K562 (cell line): Measurements from ENCODE around the gene CDC23. TPM values are rescaled to one million over a fixed set of nuclear protein-coding genes. Genes with fewer than 3 reads are reported as not detected.
A peak's percentile ranks its signal among the peaks of the same experiment; 100 is the strongest.

Experiments used
- CBFB ChIP-seq: sonication (generic); formaldehyde crosslinking; IDR thresholded peaks from 2 replicates; pipeline ENCODE4 v1.4.0; 2020; ENCODE audit warnings: mild to moderate bottlenecking, missing genetic modification reagents
- CREM ChIP-seq: IDR thresholded peaks from 2 replicates; pipeline ENCODE4 v1.6.1; 2014; ENCODE audit warnings: antibody characterized with exemption, low read depth
- GATA2 ChIP-seq: sonication (generic); formaldehyde crosslinking; IDR thresholded peaks from 2 replicates; pipeline ENCODE4 v1.4.0; 2020; ENCODE audit warnings: mild to moderate bottlenecking, missing genetic modification reagents
- HDAC3 ChIP-seq: fragments of 450-650 bp; IDR thresholded peaks from 2 replicates; pipeline ENCODE4 v1.6.1; 2018; ENCODE audit warnings: borderline replicate concordance, mild to moderate bottlenecking, moderate library complexity; ENCODE audit not compliant: partially characterized antibody
- KDM1A ChIP-seq, 2 experiments: fragments of 450-650 bp; IDR thresholded peaks; 2 replicates each; pipeline ENCODE4 v1.6.1; 2016; ENCODE audit warnings: mild to moderate bottlenecking in 2 of 2
- MEF2A ChIP-seq: IDR thresholded peaks from 2 replicates; pipeline ENCODE4 v1.6.1; 2011; ENCODE audit warnings: low read depth, mild to moderate bottlenecking, low read length, moderate library complexity; ENCODE audit not compliant: control insufficient read depth
- OTX1 ChIP-seq: fragments of 450-650 bp; formaldehyde crosslinking; IDR thresholded peaks from 2 replicates; pipeline ENCODE4 v1.4.0; 2022; ENCODE audit warnings: mild to moderate bottlenecking
- POLR2AphosphoS5 ChIP-seq: IDR thresholded peaks from 2 replicates; pipeline ENCODE4 v1.6.1; 2011; ENCODE audit warnings: mild to moderate bottlenecking, low read depth, low read length, moderate library complexity; ENCODE audit not compliant: control insufficient read depth, insufficient read depth
- POLR2G ChIP-seq: fragments of 200-400 bp; formaldehyde crosslinking; IDR thresholded peaks from 2 replicates; pipeline ENCODE4 v1.6.1; 2017; ENCODE audit warnings: low read depth, mild to moderate bottlenecking, antibody characterized with exemption, low read length, moderate library complexity
- PYGO2 ChIP-seq: fragments of 450-650 bp; IDR thresholded peaks from 2 replicates; pipeline ENCODE4 v1.6.1; 2016; ENCODE audit warnings: mild to moderate bottlenecking, missing genetic modification characterization, moderate library complexity, missing compliant biosample characterization
- RREB1 ChIP-seq: fragments of 250-450 bp; sonication (Bioruptor Pico); IDR thresholded peaks from 2 replicates; pipeline ENCODE4 v1.4.0; 2020
- SMARCE1 ChIP-seq: fragments of 450-650 bp; IDR thresholded peaks from 2 replicates; pipeline ENCODE4 v1.7.1; 2016; ENCODE audit warnings: mild to moderate bottlenecking
- TAF9B ChIP-seq: fragments of 450-650 bp; IDR thresholded peaks from 2 replicates; pipeline ENCODE4 v1.6.1; 2018; ENCODE audit warnings: mild to moderate bottlenecking; ENCODE audit not compliant: partially characterized antibody
- TAL1 ChIP-seq: fragments of 450-650 bp; IDR thresholded peaks from 2 replicates; pipeline ENCODE4 v1.6.1; 2016; ENCODE audit warnings: mild to moderate bottlenecking
- TCF7L2 ChIP-seq: fragments of 150-350 bp; IDR thresholded peaks from 2 replicates; pipeline ENCODE4 v1.6.1; 2016; ENCODE audit warnings: low read depth, mild to moderate bottlenecking, low read length, moderate library complexity
- THRAP3 ChIP-seq: fragments of 450-650 bp; IDR thresholded peaks from 2 replicates; pipeline ENCODE4 v1.6.1; 2016; ENCODE audit warnings: mild to moderate bottlenecking, inconsistent platforms, borderline replicate concordance
- TSC22D4 ChIP-seq: fragments of 450-650 bp; IDR thresholded peaks from 2 replicates; pipeline ENCODE4 v1.6.1; 2016; ENCODE audit warnings: missing genetic modification characterization, missing biosample characterization, control low read depth
- ZNF140 ChIP-seq: fragments of 250-450 bp; sonication (Bioruptor Pico); IDR thresholded peaks from 2 replicates; pipeline ENCODE4 v1.8.0; 2021; ENCODE audit warnings: moderate library complexity, mild to moderate bottlenecking, inconsistent platforms
- ZNF282 ChIP-seq: sonication (generic); formaldehyde crosslinking; IDR thresholded peaks from 2 replicates; pipeline ENCODE4 v1.8.1; 2023; ENCODE audit warnings: missing genetic modification reagents
- ZNF764 ChIP-seq: fragments of 250-450 bp; sonication (Bioruptor Pico); IDR thresholded peaks from 2 replicates; pipeline ENCODE4 v1.4.0; 2020; ENCODE audit warnings: low read depth, mild to moderate bottlenecking, moderate library complexity
- polyA plus RNA-seq, 8 experiments: library from polyadenylated mRNA; depleted of rRNA in 4 of 8; stranded (reverse) in 5 of 8; unstranded in 3 of 8; fragments of >200 nt; fragmentation: Nextera tagmentation in 2 of 8; fragmentation: Illumina TruSeq in 1 of 8; extraction: Ambion mirVana in 2 of 8; extraction: Trizol in 1 of 8; gene quantifications; 2 replicates each; pipeline versions ENCODE4 v1.2.1 to v1.2.3, GENCODE V29; 2011 to 2014; ENCODE audit warnings: inconsistent platforms in 1 of 8, missing spikeins in 1 of 8
- total RNA-seq, 7 experiments: library from RNA; depleted of rRNA in 6 of 7; stranded (reverse); fragments of >200 nt in 6 of 7; fragmentation: Illumina TruSeq in 2 of 7; extraction: Trizol in 2 of 7; gene quantifications; 2 replicates each; pipeline versions ENCODE4 v1.2.1 to v1.2.3, GENCODE V29; 2011 to 2021; ENCODE audit warnings: low replicate concordance in 1 of 7
- TF ChIP-seq, protein P1 (sequence below): sonication (generic); formaldehyde crosslinking; IDR thresholded peaks from 2 replicates; pipeline ENCODE4 v1.8.0; 2022; ENCODE audit warnings: missing genetic modification reagents, mild to moderate bottlenecking, borderline replicate concordance
- TF ChIP-seq, protein P2 (sequence below): sonication (generic); formaldehyde crosslinking; IDR thresholded peaks from 2 replicates; pipeline ENCODE4 v1.8.0; 2022; ENCODE audit warnings: missing genetic modification reagents, mild to moderate bottlenecking, borderline replicate concordance

Gene CDC23
- total and polyA plus RNA-seq, 9 of the 15 experiments (the other 6 are each of a cell fraction or from before 2014, with no cell fraction given): 34.5 to 157 (median 65.5) TPM

DNA sequence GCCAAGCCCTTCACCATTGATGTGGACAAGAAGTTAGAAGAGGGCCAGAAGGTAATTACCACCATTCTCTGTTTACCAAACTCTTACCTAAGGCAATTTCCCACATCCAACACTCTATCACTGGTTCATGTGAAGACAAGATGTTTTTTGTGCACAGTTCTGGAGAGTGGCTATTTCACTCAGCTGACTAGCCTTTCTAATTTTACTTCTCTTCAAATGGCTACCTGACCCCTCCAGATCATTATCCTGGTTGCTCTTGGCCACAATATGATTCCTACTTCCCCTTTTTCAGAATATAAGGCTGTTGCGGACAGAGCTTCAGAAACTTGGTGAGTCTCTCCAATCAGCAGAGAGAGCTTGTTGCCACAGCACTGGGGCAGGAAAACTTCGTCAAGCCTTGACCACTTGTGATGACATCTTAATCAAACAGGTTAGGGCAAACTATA is 27.1 kb downstream of the CDC23 start (continued):
- TF ChIP-seq RREB1 (CRISPR knock-in tag) (no peak), POLR2AphosphoS5 (0 out of 2 replicates have a peak, but pooled peaks have one; percentile 11), GATA2 (CRISPR knock-in tag) (peak; percentile 75), OTX1 (CRISPR knock-in tag) (0 out of 2 replicates have a peak, but pooled peaks have one; percentile 12), PYGO2 (tag) (no peak), ZNF764 (peak; percentile 94), CBFB (CRISPR knock-in tag) (no peak), MEF2A (no peak), TAF9B (no peak), TSC22D4 (tag) (no peak), HDAC3 (no peak), CREM (peak; percentile 77), KDM1A (IDR thresholded peaks at IDR 0.05) (no peak), TCF7L2 (no peak), SMARCE1 (peak; percentile 62; the same call in 1 of the 2 replicates), THRAP3 (no peak), POLR2G (no peak), ZNF282 (CRISPR knock-in tag) (no peak), ZNF140 (CRISPR knock-in tag) (no peak), TAL1 (no peak)
- TF ChIP-seq, protein P1, sequence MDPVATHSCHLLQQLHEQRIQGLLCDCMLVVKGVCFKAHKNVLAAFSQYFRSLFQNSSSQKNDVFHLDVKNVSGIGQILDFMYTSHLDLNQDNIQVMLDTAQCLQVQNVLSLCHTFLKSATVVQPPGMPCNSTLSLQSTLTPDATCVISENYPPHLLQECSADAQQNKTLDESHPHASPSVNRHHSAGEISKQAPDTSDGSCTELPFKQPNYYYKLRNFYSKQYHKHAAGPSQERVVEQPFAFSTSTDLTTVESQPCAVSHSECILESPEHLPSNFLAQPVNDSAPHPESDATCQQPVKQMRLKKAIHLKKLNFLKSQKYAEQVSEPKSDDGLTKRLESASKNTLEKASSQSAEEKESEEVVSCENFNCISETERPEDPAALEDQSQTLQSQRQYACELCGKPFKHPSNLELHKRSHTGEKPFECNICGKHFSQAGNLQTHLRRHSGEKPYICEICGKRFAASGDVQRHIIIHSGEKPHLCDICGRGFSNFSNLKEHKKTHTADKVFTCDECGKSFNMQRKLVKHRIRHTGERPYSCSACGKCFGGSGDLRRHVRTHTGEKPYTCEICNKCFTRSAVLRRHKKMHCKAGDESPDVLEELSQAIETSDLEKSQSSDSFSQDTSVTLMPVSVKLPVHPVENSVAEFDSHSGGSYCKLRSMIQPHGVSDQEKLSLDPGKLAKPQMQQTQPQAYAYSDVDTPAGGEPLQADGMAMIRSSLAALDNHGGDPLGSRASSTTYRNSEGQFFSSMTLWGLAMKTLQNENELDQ (CRISPR knock-in tag): peak; percentile 52; the same call in 1 of the 2 replicates
- TF ChIP-seq, protein P2, sequence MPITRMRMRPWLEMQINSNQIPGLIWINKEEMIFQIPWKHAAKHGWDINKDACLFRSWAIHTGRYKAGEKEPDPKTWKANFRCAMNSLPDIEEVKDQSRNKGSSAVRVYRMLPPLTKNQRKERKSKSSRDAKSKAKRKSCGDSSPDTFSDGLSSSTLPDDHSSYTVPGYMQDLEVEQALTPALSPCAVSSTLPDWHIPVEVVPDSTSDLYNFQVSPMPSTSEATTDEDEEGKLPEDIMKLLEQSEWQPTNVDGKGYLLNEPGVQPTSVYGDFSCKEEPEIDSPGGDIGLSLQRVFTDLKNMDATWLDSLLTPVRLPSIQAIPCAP (CRISPR knock-in tag): no peak
